ENCODE results near the gene FGGY. TPM values are rescaled to one million over a fixed set of nuclear protein-coding genes. Genes with fewer than 3 reads are reported as not detected.

Gene FGGY
- total RNA-seq, 1 experiment from 2014 or later: 14.6 TPM

DNA sequence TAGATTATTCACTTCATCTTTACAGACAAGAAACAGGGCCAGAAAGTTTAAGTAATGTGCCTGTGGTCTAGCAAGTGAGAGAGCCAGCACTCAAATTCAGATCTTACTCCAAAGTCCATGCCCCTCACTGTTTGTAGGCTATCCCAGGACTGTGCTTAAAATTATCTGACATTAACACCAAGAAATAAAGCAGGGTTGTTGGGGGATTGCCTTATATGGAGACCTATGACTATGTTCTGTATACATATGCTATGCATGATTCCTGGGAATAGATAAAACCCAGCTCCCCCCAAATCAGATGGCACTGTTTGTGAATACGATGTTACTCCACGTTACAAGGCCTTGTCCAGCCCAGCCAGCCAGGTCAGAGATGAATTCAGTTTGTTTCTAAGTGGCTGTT, 386.3 kb downstream of the FGGY start:
- no peak overlapping the region; a peak in 1 of 7 replicates for H3K27ac Mint-ChIP-seq
- TF ChIP-seq, protein P1, sequence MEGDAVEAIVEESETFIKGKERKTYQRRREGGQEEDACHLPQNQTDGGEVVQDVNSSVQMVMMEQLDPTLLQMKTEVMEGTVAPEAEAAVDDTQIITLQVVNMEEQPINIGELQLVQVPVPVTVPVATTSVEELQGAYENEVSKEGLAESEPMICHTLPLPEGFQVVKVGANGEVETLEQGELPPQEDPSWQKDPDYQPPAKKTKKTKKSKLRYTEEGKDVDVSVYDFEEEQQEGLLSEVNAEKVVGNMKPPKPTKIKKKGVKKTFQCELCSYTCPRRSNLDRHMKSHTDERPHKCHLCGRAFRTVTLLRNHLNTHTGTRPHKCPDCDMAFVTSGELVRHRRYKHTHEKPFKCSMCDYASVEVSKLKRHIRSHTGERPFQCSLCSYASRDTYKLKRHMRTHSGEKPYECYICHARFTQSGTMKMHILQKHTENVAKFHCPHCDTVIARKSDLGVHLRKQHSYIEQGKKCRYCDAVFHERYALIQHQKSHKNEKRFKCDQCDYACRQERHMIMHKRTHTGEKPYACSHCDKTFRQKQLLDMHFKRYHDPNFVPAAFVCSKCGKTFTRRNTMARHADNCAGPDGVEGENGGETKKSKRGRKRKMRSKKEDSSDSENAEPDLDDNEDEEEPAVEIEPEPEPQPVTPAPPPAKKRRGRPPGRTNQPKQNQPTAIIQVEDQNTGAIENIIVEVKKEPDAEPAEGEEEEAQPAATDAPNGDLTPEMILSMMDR (conservative IDR thresholded peaks at IDR 0.05): no peak

More for the DNA sequence above, 386.3 kb downstream of the FGGY start:
- Histone ChIP-seq H3K23ac (ENCODE audit: insufficient read length, low read depth, low read length) (no peak overlapping the region), H3K27me3 (ENCODE audit: insufficient read depth, low read length) (no peaks in the 10 kb centered on the region), H3T11ph (ENCODE audit: low read length) (no peak overlapping the region), H3K4ac (ENCODE audit: low read depth, low read length) (no peak overlapping the region), H2BK20ac (ENCODE audit: low read depth, low read length, poor library complexity, severe bottlenecking) (no peak overlapping the region), H2BK5ac (ENCODE audit: insufficient read length, low read length) (no peak overlapping the region), H3K9ac (ENCODE audit: extremely low read depth, insufficient read length, low read length) (no peak overlapping the region), H3K23me2 (ENCODE audit: insufficient read length, low read depth, low read length, poor library complexity, severe bottlenecking) (no peaks in the 10 kb centered on the region), H3K27ac (ENCODE audit: insufficient read length, low read depth, low read length) (no peak overlapping the region), H3K79me1 (ENCODE audit: insufficient read depth, low read depth, low read length, poor library complexity, severe bottlenecking) (no peaks in the 10 kb centered on the region), H3K4me2 (ENCODE audit: insufficient read depth, insufficient read length, low read length) (no peak overlapping the region), H2AFZ (ENCODE audit: low read length) (no peak overlapping the region), H3K4me1 (ENCODE audit: insufficient read depth, low read length) (peaks cover 3% of the 10 kb centered on the region; the same call in 1 of the 2 replicates), H2AK5ac (ENCODE audit: insufficient read length, low read length) (no peak overlapping the region), H3K14ac (ENCODE audit: insufficient read depth, low read length) (no peak overlapping the region), H4K91ac (ENCODE audit: insufficient read length, low read depth, low read length) (no peak overlapping the region), H2BK120ac (ENCODE audit: low read depth, low read length, poor library complexity, severe bottlenecking) (no peak overlapping the region), H4K5ac (ENCODE audit: insufficient read length, low read depth, low read length) (no peak overlapping the region), H3K56ac (ENCODE audit: insufficient read length, low read depth, low read length) (no peak overlapping the region), H2BK15ac (ENCODE audit: low read depth, low read length) (no peak overlapping the region), H3K9me3 (ENCODE audit: control insufficient read depth, low read depth, low read length) (no peaks in the 10 kb centered on the region), H4K8ac (replicated peaks; ENCODE audit: insufficient read length, low read depth, low read length) (no peak overlapping the region), H3K18ac (ENCODE audit: insufficient read length, low read depth, low read length) (no peak overlapping the region), H4K20me1 (ENCODE audit: control insufficient read depth, insufficient read depth, insufficient read length) (no peaks in the 10 kb centered on the region), H3K79me2 (ENCODE audit: insufficient read depth, low read length) (no peaks in the 10 kb centered on the region), H2BK12ac (ENCODE audit: insufficient read length, low read depth, low read length) (no peak overlapping the region)
- Mint-ChIP-seq H3K4me3 (no peak overlapping the region), H3K36me3 (ENCODE audit: insufficient read depth in 1 of 3, low read depth in 3 of 3) (no peaks in the 10 kb centered on the region), H3K9me3 (no peaks in the 10 kb centered on the region), H3K4me1 (peaks cover 30 to 42% of the 10 kb centered on the region in 2 experiments), H3K27me3 (ENCODE audit: low read depth) (no peaks in the 10 kb centered on the region)
- DNase-seq: no peak
- no CpG with 5 or more reads among the region's 2 CpGs for WGBS (ENCODE audit: extremely low coverage, insufficient read length, low lambda C conversion rate)
